Measurements from ENCODE around the gene ZNF76.

Gene ZNF76

DNA sequence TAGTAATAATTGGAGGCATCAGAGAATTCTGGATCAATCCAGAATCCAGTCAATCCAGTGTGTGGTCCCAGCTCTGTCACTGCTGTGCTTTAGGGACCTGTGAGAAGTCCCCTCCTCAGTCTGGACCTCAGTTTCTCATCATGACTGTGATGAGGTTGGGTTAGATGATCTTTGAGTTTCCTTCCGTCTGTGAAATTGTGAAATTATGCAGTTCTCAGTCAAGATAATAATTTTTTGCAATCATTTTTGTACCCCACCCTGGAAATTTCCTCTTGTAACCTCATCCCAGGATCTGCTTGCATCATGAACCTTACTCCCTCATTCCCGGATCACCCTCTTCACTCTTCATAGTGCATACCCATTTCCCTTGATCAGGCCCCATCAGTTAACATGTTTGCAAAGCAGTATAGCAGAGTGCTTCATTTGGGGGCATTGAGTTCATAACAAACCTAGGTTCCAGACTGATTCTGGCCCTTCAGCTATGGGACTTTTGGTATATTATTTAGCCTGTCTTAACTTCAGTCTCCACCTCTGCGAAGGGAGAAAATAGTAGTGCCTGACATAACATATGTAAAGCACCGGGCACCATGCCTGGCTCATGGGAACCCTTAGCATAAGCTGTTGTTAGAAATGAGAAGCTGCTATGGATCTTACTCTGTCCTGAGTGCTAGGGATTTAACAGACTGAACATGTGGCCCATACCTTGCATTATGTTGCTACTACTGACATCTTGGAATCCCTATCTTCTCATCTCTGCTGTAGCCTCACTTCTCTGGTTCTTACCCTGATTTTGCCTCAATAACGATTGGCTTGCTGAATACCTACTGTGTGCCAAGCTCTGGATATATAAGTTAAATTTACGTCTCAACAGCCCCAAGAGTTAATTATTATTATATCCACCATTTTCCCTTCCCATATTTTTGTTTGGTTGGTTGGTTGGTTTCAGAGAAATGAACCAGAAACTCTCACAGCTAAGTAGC, 1.3 kb downstream of the ZNF76 start:
- DNase-seq (ENCODE audit: low read depth in 1 of 2, low spot score in 1 of 2) = no peak
- in situ Hi-C loops (cut with HindIII; ENCODE audit: low pct_unique_long_range_greater_than_20kb, low sequenced_read_pairs) = no loop called here
- TF ChIP-seq JUND (IDR thresholded peaks at IDR 0.05; ENCODE audit: low read depth) = no peak

DNA sequence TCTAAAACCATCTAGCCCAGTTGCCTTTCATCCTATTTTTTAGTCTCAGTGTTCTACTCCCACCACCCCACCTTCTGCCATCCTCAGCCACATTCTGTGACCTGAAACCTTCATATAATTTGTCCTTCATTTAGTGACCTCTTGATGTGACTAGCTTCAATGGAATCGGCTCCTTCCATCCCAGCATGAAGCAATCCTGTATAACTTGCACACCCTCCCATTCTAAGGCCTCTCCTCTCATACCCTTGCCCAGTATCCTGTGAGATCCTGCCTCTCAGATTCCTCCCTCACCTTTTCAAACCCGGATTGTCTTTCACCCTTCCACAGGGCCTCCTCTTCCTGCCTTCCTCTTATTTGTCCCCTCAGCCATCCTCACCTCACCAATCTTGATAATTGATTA, 3.1 kb downstream of the ZNF76 start:
- no peak for TF ChIP-seq JUND (IDR thresholded peaks at IDR 0.05; ENCODE audit: low read depth)
- in situ Hi-C loops (cut with HindIII; ENCODE audit: low pct_unique_long_range_greater_than_20kb, low sequenced_read_pairs) = no loop called here
- no peak for DNase-seq (ENCODE audit: low read depth in 1 of 2, low spot score in 1 of 2)

DNA sequence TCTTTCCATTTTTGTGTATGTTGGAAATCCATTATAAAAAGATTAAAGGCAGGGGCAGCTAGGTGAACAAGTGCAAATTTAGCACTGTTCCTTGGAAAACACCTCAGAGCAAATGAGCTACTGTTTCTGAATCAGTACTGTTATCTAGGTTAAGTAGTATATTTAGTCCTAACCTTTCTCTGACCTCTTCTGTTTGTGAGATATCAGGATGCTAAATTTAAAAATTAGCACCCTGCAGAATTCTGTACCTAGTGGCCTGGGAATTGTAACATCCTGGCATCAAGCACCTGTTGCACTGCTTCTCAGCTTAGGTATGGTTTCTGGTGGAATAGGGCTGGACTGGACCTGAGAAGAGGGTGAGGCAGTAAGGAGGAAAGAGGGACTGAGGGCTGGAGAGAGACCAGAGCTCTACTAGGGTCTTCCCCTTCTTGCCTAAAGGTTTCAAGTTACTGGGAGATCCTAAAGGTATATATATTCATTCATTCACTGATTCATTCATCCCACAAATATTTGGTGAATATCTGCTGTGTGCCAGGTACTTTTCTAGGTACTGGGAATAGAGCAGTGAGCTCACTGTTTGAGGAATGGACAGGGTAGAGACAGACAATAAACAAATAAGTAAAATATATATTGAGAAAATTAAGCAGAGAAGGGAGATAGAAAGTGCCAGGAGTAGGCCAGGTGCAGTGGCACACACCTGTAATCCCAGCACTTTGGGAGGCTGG, 5.2 kb downstream of the ZNF76 start:
- in situ Hi-C loops (cut with HindIII; ENCODE audit: low pct_unique_long_range_greater_than_20kb, low sequenced_read_pairs) = no loop called here
- DNase-seq (ENCODE audit: low read depth in 1 of 2, low spot score in 1 of 2) = no peak
- no peak for TF ChIP-seq JUND (IDR thresholded peaks at IDR 0.05; ENCODE audit: low read depth)

DNA sequence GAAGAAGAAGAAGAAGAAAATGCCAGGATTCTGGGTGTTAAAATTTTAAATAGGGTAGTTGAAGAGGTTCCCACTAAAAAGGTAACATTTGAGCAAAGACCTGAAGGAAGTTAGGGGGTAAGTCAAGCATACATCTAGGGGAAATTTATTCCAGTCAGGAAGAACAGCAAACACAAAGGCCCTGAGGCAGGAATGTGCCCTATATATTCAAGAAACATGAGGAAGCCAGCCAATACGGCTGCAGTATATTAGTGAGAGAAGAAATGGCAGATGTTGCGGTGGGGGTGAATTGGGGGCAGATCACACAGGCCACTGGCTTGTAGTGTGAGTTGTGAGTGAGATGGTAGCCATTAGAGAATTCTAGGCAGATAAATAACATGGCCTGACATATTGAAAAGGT, 6.0 kb downstream of the ZNF76 start:
- DNase-seq (ENCODE audit: low read depth in 1 of 2, low spot score in 1 of 2) = peak in 1 of 2 experiments; percentile 64
- in situ Hi-C loops (cut with HindIII; ENCODE audit: low pct_unique_long_range_greater_than_20kb, low sequenced_read_pairs) = no loop called here
- TF ChIP-seq JUND (IDR thresholded peaks at IDR 0.05; ENCODE audit: low read depth) = no peak

DNA sequence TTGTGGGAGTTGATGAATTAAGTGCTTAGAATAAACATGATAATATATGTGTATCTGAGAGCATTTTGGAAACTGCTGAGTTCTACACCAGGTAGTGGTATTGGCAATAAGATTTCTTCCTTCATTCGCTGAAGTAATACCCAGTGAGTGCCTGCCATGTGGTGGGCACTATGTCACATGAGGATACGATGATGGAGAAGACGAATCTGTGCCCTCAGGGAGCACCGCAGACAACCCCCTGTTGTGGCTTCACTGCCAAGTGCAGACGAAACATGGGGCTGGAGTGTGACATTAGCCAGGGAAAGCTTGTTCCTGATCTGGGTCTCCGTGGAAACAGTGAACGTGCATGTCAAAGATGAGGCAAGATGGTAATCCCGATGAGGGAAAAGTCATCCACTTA, 7.9 kb downstream of the ZNF76 start:
- in situ Hi-C loops (cut with HindIII; ENCODE audit: low pct_unique_long_range_greater_than_20kb, low sequenced_read_pairs) = no loop called here
- DNase-seq (ENCODE audit: low read depth in 1 of 2, low spot score in 1 of 2) = no peak
- TF ChIP-seq JUND (IDR thresholded peaks at IDR 0.05; ENCODE audit: low read depth) = no peak

DNA sequence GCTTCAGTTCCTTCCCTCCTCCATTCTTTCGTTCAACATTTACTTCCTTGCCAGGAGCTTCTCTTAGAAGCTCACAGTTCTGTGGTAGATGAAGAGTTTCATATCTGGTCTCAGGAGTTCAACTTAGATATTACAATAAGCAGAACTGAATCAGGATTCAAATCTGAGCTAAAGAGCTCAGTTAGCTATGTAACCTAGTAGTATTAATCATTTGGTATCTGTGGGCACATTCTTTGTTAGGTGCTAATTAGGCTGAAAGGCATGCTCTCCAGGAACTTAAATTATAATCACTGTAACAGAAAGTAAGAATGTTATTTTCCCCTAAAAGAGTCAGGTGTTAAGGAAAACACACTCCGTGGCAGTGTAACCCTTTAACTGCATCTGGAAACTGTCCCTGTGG, 8.4 kb downstream of the ZNF76 start:
- in situ Hi-C loops (cut with HindIII; ENCODE audit: low pct_unique_long_range_greater_than_20kb, low sequenced_read_pairs) = no loop called here
- no peak for TF ChIP-seq JUND (IDR thresholded peaks at IDR 0.05; ENCODE audit: low read depth)
- no peak for DNase-seq (ENCODE audit: low read depth in 1 of 2, low spot score in 1 of 2)

DNA sequence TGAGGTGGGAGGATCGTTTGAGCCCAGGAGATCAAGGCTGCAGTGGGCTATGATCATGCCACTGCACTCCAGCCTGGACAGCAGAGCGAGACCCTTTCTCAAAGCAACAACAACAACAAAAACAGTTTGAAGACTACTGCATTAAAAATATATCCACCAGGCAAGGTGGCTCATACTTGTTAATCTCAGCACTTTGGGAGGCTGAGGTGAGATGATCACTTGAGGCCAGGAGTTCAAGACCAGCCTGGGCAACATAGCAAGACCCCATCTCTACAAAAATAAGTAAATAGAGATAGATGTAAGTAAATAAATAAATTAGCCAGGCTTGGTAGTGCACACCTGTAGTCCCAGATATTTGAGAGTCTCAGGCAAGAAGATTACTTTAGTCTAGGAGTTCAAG, 12.5 kb downstream of the ZNF76 start:
- no peak for TF ChIP-seq JUND (IDR thresholded peaks at IDR 0.05; ENCODE audit: low read depth)
- in situ Hi-C loops (cut with HindIII; ENCODE audit: low pct_unique_long_range_greater_than_20kb, low sequenced_read_pairs) = no loop called here
- no peak for DNase-seq (ENCODE audit: low read depth in 1 of 2, low spot score in 1 of 2)

DNA sequence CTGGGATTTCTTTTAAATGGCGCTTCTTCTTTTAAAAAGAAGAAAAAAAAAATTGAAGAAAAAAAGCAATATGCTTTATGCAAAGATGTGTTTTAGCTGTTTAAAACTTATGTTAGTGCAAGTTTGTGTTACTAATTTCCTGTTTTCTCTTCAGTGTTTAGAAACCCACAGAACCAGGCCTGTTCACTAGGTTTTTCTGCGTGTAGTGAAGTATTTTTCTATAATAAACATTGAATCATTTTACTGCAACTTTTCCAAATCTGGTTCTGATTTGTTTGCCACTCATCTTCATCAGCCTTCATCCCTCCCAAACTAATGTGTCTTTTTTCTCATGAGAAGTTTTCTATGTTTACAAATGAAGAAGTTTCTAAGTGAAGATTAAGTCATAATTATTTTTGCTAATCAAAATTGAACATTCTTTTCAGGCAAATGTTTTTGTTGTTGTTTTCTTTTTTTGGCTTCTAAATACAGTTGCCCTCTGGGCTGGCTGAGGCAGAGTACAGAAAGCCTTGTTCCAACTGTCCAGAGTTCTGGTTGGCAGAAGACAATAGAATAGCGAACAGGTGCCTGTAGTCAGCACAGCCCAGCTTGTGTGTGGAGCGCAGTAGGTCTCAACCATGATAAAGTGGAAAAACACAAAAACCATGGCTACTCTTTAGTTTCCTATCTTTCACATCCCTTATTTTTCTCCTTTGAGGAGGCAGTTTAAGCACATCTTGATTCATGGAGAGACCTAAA, 14.5 kb downstream of the ZNF76 start:
- no peak for DNase-seq (ENCODE audit: low read depth in 1 of 2, low spot score in 1 of 2)
- in situ Hi-C loops (cut with HindIII; ENCODE audit: low pct_unique_long_range_greater_than_20kb, low sequenced_read_pairs) = no loop called here
- TF ChIP-seq JUND (IDR thresholded peaks at IDR 0.05; ENCODE audit: low read depth) = no peak

DNA sequence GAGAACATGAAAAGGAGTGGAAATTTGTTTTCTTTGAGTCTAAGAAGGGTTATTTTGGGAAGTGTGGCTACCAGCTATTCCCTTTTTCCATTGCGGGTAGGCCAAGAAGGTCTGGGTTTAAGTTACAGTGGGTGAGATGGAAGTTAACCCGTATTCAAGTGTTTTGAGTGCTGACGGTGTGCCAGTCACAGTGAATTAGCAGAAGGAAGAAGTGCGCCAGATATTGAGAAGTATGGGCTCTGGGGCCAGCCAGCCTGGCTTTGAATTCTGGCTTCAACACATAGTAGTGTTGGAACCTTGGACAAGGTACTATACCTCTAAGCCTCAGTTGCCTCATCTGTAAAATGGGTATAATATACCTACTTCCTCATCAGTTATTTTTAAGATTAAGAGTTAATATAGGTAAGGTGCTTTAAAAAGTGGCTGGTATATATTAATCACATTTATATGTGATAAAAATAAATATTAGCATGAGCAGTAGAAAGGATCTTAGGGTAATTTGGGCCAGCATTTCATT, 16.3 kb downstream of the ZNF76 start:
- TF ChIP-seq JUND (IDR thresholded peaks at IDR 0.05; ENCODE audit: low read depth) = no peak
- in situ Hi-C loops (cut with HindIII; ENCODE audit: low pct_unique_long_range_greater_than_20kb, low sequenced_read_pairs) = no loop called here
- DNase-seq (ENCODE audit: low read depth in 1 of 2, low spot score in 1 of 2) = no peak

DNA sequence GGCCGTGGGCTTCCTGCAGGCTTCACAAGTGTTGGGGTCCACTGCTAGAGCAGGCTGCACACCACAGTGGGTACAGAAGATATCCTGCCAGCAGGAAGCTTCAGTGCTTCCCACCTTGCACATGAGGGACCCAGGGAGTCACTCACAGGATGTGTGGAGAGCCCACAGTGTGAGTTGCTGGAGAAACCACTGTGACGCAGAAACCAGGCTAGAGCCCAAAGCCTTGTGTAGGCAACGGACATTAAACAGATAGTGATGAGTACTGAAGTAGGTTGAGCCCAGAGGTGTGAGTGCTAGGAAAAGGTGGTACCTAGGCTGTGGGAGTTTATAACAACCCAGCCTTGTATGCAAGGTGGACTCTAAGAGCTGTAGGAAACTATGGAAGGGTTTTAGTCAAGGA, 19.2 kb downstream of the ZNF76 start:
- in situ Hi-C loops (cut with HindIII; ENCODE audit: low pct_unique_long_range_greater_than_20kb, low sequenced_read_pairs) = no loop called here
- no peak for TF ChIP-seq JUND (IDR thresholded peaks at IDR 0.05; ENCODE audit: low read depth)
- no peak for DNase-seq (ENCODE audit: low read depth in 1 of 2, low spot score in 1 of 2)

DNA sequence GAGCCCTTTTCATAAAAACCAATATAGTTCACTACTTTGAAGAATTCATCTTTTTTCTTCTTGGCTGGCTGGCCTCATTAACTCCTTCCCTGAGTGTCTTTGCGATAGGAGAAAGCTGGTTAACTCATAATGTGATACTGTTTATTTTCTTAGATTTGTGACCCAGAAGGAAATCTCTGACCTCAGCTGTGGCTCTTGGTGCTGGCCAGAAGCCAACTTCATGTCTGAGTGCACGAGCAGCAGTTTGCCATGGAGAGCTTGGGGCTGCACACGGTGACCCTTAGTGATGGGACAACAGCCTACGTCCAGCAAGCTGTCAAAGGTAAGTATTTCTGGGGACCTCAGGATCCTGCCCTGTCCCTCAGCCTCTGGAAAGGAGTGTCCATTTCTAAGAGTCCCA, 21.4 kb downstream of the ZNF76 start:
- in situ Hi-C loops (cut with HindIII; ENCODE audit: low pct_unique_long_range_greater_than_20kb, low sequenced_read_pairs) = no loop called here
- TF ChIP-seq JUND (IDR thresholded peaks at IDR 0.05; ENCODE audit: low read depth) = no peak
- no peak for DNase-seq (ENCODE audit: low read depth in 1 of 2, low spot score in 1 of 2)

DNA sequence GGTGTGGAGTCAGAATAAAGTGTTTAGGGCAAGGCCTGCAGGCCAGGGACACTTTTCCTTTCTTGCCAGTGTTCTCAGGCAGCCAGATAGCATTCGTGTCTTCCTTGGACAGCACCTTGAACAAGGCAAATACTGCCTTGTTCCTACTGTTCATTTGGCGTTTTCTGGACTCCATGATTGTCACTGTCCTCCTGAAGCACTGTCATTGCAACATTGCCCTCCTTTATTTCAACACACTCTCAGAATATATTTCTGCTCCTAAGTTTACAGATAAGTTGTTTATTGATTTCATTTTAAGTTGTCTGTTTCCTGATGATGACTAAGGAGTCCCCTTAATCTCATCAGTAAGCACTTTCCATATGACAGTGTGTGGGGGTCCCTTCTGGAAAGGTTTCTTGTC, 22.9 kb downstream of the ZNF76 start:
- in situ Hi-C loops (cut with HindIII; ENCODE audit: low pct_unique_long_range_greater_than_20kb, low sequenced_read_pairs) = no loop called here
- no peak for DNase-seq (ENCODE audit: low read depth in 1 of 2, low spot score in 1 of 2)
- no peak for TF ChIP-seq JUND (IDR thresholded peaks at IDR 0.05; ENCODE audit: low read depth)

All from T47D (cell line).